Keratinocyte (primary cell): ENCODE results near the gene METAP1D. TPM values are rescaled to one million over a fixed set of nuclear protein-coding genes. Genes with fewer than 3 reads are reported as not detected.

Experiments used
- DNase-seq: peaks from one replicate; pipeline ENCODE4 v3.0.0-alpha.2; 2011; ENCODE audit warnings: low read depth, missing footprints, low spot score
- FAIRE-seq: peaks from 2 replicates; lab custom pipeline; 2011; peaks lifted over from hg19 to GRCh38; lab: Jason Lieb, UNC
- H2AFZ ChIP-seq: 2 replicates; pipeline ENCODE4 v1.6.0; 2012; ENCODE audit warnings: low read length, control low read depth, inconsistent platforms; ENCODE audit not compliant: control insufficient read depth
- H3K27ac ChIP-seq: 2 replicates; pipeline ENCODE4 v1.5.1; 2011; ENCODE audit warnings: low read length; ENCODE audit not compliant: control insufficient read depth, insufficient read depth
- H3K27me3 ChIP-seq: 3 replicates; pipeline ENCODE4 v1.6.0; 2011; ENCODE audit warnings: low read length; ENCODE audit not compliant: control insufficient read depth, insufficient read depth; ENCODE audit errors: extremely low read depth
- H3K36me3 ChIP-seq, 2 experiments: 2 replicates in 1 of 2; 3 replicates in 1 of 2; pipeline ENCODE4 v1.5.1; 2011; ENCODE audit warnings: low read length in 2 of 2, mild to moderate bottlenecking in 1 of 2; ENCODE audit not compliant: control insufficient read depth in 2 of 2, insufficient read depth in 2 of 2; ENCODE audit errors: extremely low read depth in 1 of 2
- H3K4me1 ChIP-seq: 3 replicates; pipeline ENCODE4 v1.5.1; 2011; ENCODE audit warnings: low read length; ENCODE audit not compliant: control insufficient read depth, insufficient read depth; ENCODE audit errors: extremely low read depth
- H3K4me2 ChIP-seq: 3 replicates; pipeline ENCODE4 v1.6.0; 2011; ENCODE audit warnings: low read depth, low read length; ENCODE audit not compliant: control insufficient read depth, insufficient read depth; ENCODE audit errors: extremely low read depth
- H3K4me3 ChIP-seq, 3 experiments: fragments of 200-600 bp in 1 of 3; sonication (generic) in 1 of 3; 2 replicates in 2 of 3; 3 replicates in 1 of 3; pipeline ENCODE4 v1.5.1; 2011 to 2016; ENCODE audit warnings: low read length in 3 of 3, mild to moderate bottlenecking in 3 of 3, control low read depth in 2 of 3, inconsistent platforms in 1 of 3, low read depth in 1 of 3, mixed read lengths in 1 of 3, mixed run types in 1 of 3, moderate library complexity in 1 of 3; ENCODE audit not compliant: control insufficient read depth in 2 of 3, insufficient read depth in 2 of 3; ENCODE audit errors: extremely low read depth in 1 of 3
- H3K79me2 ChIP-seq: 2 replicates; pipeline ENCODE4 v1.6.0; 2012; ENCODE audit warnings: low read length; ENCODE audit not compliant: control insufficient read depth, insufficient read depth
- H3K9ac ChIP-seq: 3 replicates; pipeline ENCODE4 v1.6.0; 2011; ENCODE audit warnings: low read length; ENCODE audit not compliant: control insufficient read depth, insufficient read depth; ENCODE audit errors: extremely low read depth
- H3K9me1 ChIP-seq: 3 replicates; pipeline ENCODE4 v1.6.0; 2011; ENCODE audit warnings: low read length; ENCODE audit not compliant: control insufficient read depth, insufficient read depth; ENCODE audit errors: extremely low read depth
- H3K9me3 ChIP-seq: 2 replicates; pipeline ENCODE4 v1.5.1; 2012; ENCODE audit warnings: low read depth, low read length; ENCODE audit not compliant: control insufficient read depth
- H4K20me1 ChIP-seq: 3 replicates; pipeline ENCODE4 v1.6.0; 2011; ENCODE audit warnings: low read length; ENCODE audit not compliant: control insufficient read depth, insufficient read depth; ENCODE audit errors: extremely low read depth
- EZH2 ChIP-seq: IDR thresholded peaks from one replicate; pipeline ENCODE4 v1.6.1; 2012; ENCODE audit warnings: inconsistent platforms, mild to moderate bottlenecking, low read length, moderate library complexity
- dilution Hi-C: fragments of 300-500 bp; cut with MboI; formaldehyde crosslinking; loops from one replicate; pipeline ENCODE4 v1.7.0; 2020; ENCODE audit warnings: low sequenced_read_pairs; ENCODE audit not compliant: extremely low pct_ligation_motif_present
- polyA plus RNA-seq, 5 experiments: library from polyadenylated mRNA; depleted of rRNA in 3 of 5; stranded (reverse) in 3 of 5; stranded (forward) in 1 of 5; unstranded in 1 of 5; fragments of >200 nt; gene quantifications; 1 replicate in 1 of 5; 2 replicates in 3 of 5; 3 replicates in 1 of 5; pipeline versions ENCODE4 v1.2.1 to v1.2.3, GENCODE V29; 2011 to 2012; ENCODE audit warnings: missing spikeins in 2 of 5, low read depth in 1 of 5, low replicate concordance in 1 of 5
- TF ChIP-seq, protein P1 (sequence below), 3 experiments: IDR thresholded peaks in 1 of 3; conservative IDR thresholded peaks in 1 of 3; optimal IDR thresholded peaks in 1 of 3; 2 replicates in 2 of 3; 3 replicates in 1 of 3; pipeline versions ENCODE3 to v1.5.1; 2011; ENCODE audit warnings: low read length in 3 of 3, mild to moderate bottlenecking in 3 of 3, moderate library complexity in 2 of 3, control low read depth in 1 of 3, inconsistent platforms in 1 of 3; ENCODE audit not compliant: insufficient read depth in 2 of 3; ENCODE audit errors: extremely low read depth in 1 of 3

METAP1D gene
- polyA plus RNA-seq, 1 donor (not counting 4 experiments of a cell fraction or from before 2014, with no cell fraction given), result 5.1 TPM

DNA sequence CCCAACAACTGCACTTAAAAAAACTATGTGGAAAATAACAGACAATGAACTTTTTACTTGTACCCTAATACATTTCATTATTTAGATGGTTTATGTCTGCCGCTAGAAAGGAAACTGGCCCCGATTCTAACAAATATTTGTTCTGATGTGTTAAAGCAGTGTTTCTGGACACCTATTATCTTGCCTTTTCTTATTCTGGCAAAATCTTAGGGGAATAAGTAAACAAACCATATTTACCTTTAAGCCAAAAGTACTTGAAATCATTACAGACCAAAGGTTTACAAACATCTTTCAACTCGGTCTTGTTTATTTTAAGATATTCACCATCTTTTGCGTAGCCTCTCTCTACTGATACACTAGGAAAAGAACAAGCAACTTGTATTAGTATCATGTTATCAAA lies 73.8 kb downstream of the METAP1D start:
- dilution Hi-C loops, result no loop called here
- no peak overlapping the region for H3K4me2 ChIP-seq
- H3K9me1 ChIP-seq, result no peaks in the 10 kb centered on the region
- FAIRE-seq (no peak), DNase-seq (no peak)
- H2AFZ ChIP-seq, result no peak overlapping the region
- TF ChIP-seq EZH2, result no peak
- TF ChIP-seq, protein P1, sequence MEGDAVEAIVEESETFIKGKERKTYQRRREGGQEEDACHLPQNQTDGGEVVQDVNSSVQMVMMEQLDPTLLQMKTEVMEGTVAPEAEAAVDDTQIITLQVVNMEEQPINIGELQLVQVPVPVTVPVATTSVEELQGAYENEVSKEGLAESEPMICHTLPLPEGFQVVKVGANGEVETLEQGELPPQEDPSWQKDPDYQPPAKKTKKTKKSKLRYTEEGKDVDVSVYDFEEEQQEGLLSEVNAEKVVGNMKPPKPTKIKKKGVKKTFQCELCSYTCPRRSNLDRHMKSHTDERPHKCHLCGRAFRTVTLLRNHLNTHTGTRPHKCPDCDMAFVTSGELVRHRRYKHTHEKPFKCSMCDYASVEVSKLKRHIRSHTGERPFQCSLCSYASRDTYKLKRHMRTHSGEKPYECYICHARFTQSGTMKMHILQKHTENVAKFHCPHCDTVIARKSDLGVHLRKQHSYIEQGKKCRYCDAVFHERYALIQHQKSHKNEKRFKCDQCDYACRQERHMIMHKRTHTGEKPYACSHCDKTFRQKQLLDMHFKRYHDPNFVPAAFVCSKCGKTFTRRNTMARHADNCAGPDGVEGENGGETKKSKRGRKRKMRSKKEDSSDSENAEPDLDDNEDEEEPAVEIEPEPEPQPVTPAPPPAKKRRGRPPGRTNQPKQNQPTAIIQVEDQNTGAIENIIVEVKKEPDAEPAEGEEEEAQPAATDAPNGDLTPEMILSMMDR (optimal IDR thresholded peaks at IDR 0.05 in 1 of 3, IDR thresholded peaks at IDR 0.05 in 1 of 3, conservative IDR thresholded peaks at IDR 0.05 in 1 of 3; ENCODE audit: extremely low read depth in 1 of 3, insufficient read depth in 2 of 3, low read length in 3 of 3), result no peak
- no peak overlapping the region for H3K27ac ChIP-seq
- no peaks in the 10 kb centered on the region for H3K36me3 ChIP-seq
- no peaks in the 10 kb centered on the region for H3K79me2 ChIP-seq
- H3K27me3 ChIP-seq, result no peaks in the 10 kb centered on the region
- H3K4me3 ChIP-seq, result no peak overlapping the region
- no peak overlapping the region for H3K9ac ChIP-seq
- H3K9me3 ChIP-seq, result no peaks in the 10 kb centered on the region
- H4K20me1 ChIP-seq, result no peaks in the 10 kb centered on the region
- H3K4me1 ChIP-seq, result no peaks in the 10 kb centered on the region

DNA sequence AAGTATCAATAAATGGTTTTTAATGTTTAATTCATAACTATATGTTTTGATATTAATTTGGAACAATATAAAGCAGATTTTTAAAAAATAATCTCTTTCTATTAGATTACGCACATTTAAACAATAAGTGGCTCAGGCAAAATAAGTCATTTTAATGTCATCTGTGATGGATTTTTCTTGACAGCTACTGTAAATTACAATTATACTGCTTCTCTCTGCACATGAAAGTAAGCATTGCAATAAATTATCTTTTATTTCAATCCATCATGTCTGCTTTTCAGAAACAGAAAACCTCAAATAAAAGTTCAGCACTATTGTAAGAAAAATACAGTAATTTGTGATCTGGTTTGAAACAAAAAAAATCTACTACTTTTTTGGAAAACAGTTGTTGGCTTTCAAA lies 74.5 kb downstream of the METAP1D start:
- FAIRE-seq, result no peak
- H3K9me3 ChIP-seq, result no peaks in the 10 kb centered on the region
- no peak overlapping the region for H3K27ac ChIP-seq
- no peak for TF ChIP-seq EZH2
- TF ChIP-seq, protein P1 (optimal IDR thresholded peaks at IDR 0.05 in 1 of 3, IDR thresholded peaks at IDR 0.05 in 1 of 3, conservative IDR thresholded peaks at IDR 0.05 in 1 of 3; ENCODE audit: extremely low read depth in 1 of 3, insufficient read depth in 2 of 3, low read length in 3 of 3), result no peak
- no peaks in the 10 kb centered on the region for H3K9me1 ChIP-seq
- no peaks in the 10 kb centered on the region for H3K79me2 ChIP-seq
- H2AFZ ChIP-seq, result no peak overlapping the region
- H3K36me3 ChIP-seq, result no peaks in the 10 kb centered on the region
- no peaks in the 10 kb centered on the region for H4K20me1 ChIP-seq
- H3K4me3 ChIP-seq, result no peak overlapping the region
- no peak overlapping the region for H3K9ac ChIP-seq
- dilution Hi-C loops, result no loop called here
- H3K4me2 ChIP-seq, result no peak overlapping the region
- H3K4me1 ChIP-seq, result no peaks in the 10 kb centered on the region
- no peaks in the 10 kb centered on the region for H3K27me3 ChIP-seq
- no peak for DNase-seq
